HG02678 (cell line): ENCODE data around the gene USO1.

ENCODE experiments used
- ATAC-seq: cut with Tn5 transposase; IDR thresholded peaks from one replicate; pipeline ENCODE4 v1.9.1; 2021; ENCODE audit warnings: mild to moderate bottlenecking, moderate library complexity; ENCODE audit not compliant: unreplicated experiment

USO1 gene

GRCh38 chr4:75834095-75834771 lies 109.9 kb downstream of the USO1 start:
- no peak for ATAC-seq

GRCh38 chr4:75834772-75835154 lies 110.4 kb downstream of the USO1 start:
- ATAC-seq, result no peak

- ATAC-seq, result no peak
Observed at GRCh38 chr4:75841641-75842520, 117.5 kb downstream of the USO1 start.

- ATAC-seq, result no peak
Observed at GRCh38 chr4:75843596-75843995, 119.2 kb downstream of the USO1 start.

GRCh38 chr4:75844151-75844662 lies 119.8 kb downstream of the USO1 start:
- ATAC-seq, result no peak

- no peak for ATAC-seq
Observed at GRCh38 chr4:75845992-75846391, 121.6 kb downstream of the USO1 start.

- peak; percentile 62 for ATAC-seq
Observed at GRCh38 chr4:75848171-75848760, 123.9 kb downstream of the USO1 start.

GRCh38 chr4:75848891-75849290 lies 124.5 kb downstream of the USO1 start:
- no peak for ATAC-seq

- ATAC-seq, result no peak
Observed at GRCh38 chr4:75849461-75849860, 125.1 kb downstream of the USO1 start.

- ATAC-seq, result no peak
Observed at GRCh38 chr4:75858721-75859120, 134.3 kb downstream of the USO1 start.

- ATAC-seq, result no peak
Observed at GRCh38 chr4:75860606-75861005, 136.2 kb downstream of the USO1 start.
